ENCODE measurements around the gene NTF3.

DNA sequence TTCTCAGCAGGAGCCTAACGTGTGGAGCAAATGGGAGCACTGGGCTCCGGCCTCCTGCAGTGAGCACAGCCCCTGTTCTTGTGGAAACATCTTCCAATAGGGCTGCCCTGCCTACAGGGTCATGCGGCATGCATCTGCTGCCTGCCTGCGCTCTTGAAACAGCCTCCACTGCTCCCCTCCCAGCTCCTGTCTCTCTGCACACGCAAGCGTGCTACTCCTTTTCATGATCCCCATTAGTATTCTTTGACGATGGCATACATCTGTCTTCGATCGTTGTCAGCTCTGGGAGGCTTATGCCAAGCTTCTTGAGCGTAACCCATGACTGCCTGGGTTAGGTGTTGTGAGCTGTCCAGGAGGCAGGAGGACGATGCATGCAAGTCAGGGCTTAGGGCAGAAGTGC, 23.1 kb downstream of the NTF3 start:
- TF ChIP-seq, protein P1, sequence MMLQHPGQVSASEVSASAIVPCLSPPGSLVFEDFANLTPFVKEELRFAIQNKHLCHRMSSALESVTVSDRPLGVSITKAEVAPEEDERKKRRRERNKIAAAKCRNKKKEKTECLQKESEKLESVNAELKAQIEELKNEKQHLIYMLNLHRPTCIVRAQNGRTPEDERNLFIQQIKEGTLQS (IDR thresholded peaks at IDR 0.05; ENCODE audit: insufficient read depth, low read depth, low read length), result no peak
- no peak for TF ChIP-seq CREB1 (IDR thresholded peaks at IDR 0.05)
- TF ChIP-seq, protein P2, sequence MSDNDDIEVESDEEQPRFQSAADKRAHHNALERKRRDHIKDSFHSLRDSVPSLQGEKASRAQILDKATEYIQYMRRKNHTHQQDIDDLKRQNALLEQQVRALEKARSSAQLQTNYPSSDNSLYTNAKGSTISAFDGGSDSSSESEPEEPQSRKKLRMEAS (IDR thresholded peaks at IDR 0.05), result no peak
